Testis (tissue), 5 donors: ENCODE data around the gene ZNF667. TPM values are rescaled to one million over a fixed set of nuclear protein-coding genes. Genes with fewer than 3 reads are reported as not detected.

Experiments
- DNase-seq: peaks from one replicate; pipeline ENCODE4 v3.0.0-alpha.2; 2019
- H3K27ac ChIP-seq, 2 donors: fragments of 200-600 bp; sonication (generic); one replicate each; pipeline ENCODE4 v1.5.1; 2019
- H3K27me3 ChIP-seq: fragments of 200-600 bp; sonication (generic); one replicate; pipeline ENCODE4 v1.5.1; 2019
- H3K36me3 ChIP-seq: fragments of 200-600 bp; sonication (generic); one replicate; pipeline ENCODE4 v1.5.1; 2017; ENCODE audit warnings: low read depth; ENCODE audit errors: missing control alignments
- H3K4me1 ChIP-seq: fragments of 200-600 bp; sonication (generic); one replicate; pipeline ENCODE4 v1.5.1; 2019
- H3K4me3 ChIP-seq, 2 donors: fragments of 200-600 bp; sonication (generic); one replicate each; pipeline ENCODE4 v1.5.1; 2017 to 2019
- H3K9me3 ChIP-seq: fragments of 200-600 bp; sonication (generic); one replicate; pipeline ENCODE4 v1.5.1; 2017
- POLR2A ChIP-seq: fragments of 450-650 bp; IDR thresholded peaks from one replicate; pipeline ENCODE4 v1.6.1; 2017; ENCODE audit warnings: antibody characterized with exemption, mild to moderate bottlenecking, moderate library complexity
- WGBS, 2 donors: methylation state at CpG; one replicate each; pipeline ENCODE4 v1.1.5; 2018; 5-methylcytosine and 5-hydroxymethylcytosine counted together
- intact Hi-C: fragments of 100-400 bp; cut with DNase I; formaldehyde crosslinking; loops from one replicate; pipeline ENCODE4 v1.15.1; 2023; ENCODE audit warnings: low total_unique reads
- long read RNA-seq, 2 donors: transcript quantifications; one replicate each; lab custom pipeline, GENCODE V29; 2026
- polyA plus RNA-seq: library from polyadenylated mRNA; stranded (reverse); fragments of 350-450 nt; fragmentation: Illumina TruSeq; extraction: RNeasy Lipid Tissue Mini Kit (QIAGEN cat#74804); gene quantifications from one replicate; pipeline ENCODE4 v1.2.3, GENCODE V29; 2014; ENCODE audit warnings: low read depth, low replicate concordance; ENCODE audit not compliant: insufficient read depth
- total RNA-seq, 2 donors: library from RNA; depleted of rRNA; stranded (reverse); fragments of >200 nt; gene quantifications; one replicate each; pipeline ENCODE4 v1.2.3, GENCODE V29; 2016
- TF ChIP-seq, protein P1 (sequence below), 3 experiments: fragments of 450-650 bp in 2 of 3; fragments of 200-600 bp in 1 of 3; sonication (generic) in 1 of 3; IDR thresholded peaks; one replicate each; pipeline ENCODE4 v1.5.1; 2016 to 2019; ENCODE audit warnings: antibody characterized with exemption in 3 of 3, mild to moderate bottlenecking in 2 of 3, moderate library complexity in 1 of 3

ZNF667 gene
- total RNA-seq (10 to 100 TPM; 12.1 to 16.5 TPM), polyA plus RNA-seq (7.6 TPM)
- long read RNA-seq, donor 1, full-length matches to known transcripts = 2 of 34 reads
- long read RNA-seq, donor 1, partial matches to known transcripts = 32 of 34 reads
- long read RNA-seq, donor 1, other reads (novel, unspliced or antisense) = 0 of 34 reads
- long read RNA-seq, donor 2, partial matches to known transcripts = 0 of 2 reads
- long read RNA-seq, donor 2, other reads (novel, unspliced or antisense) = 0 of 2 reads

DNA sequence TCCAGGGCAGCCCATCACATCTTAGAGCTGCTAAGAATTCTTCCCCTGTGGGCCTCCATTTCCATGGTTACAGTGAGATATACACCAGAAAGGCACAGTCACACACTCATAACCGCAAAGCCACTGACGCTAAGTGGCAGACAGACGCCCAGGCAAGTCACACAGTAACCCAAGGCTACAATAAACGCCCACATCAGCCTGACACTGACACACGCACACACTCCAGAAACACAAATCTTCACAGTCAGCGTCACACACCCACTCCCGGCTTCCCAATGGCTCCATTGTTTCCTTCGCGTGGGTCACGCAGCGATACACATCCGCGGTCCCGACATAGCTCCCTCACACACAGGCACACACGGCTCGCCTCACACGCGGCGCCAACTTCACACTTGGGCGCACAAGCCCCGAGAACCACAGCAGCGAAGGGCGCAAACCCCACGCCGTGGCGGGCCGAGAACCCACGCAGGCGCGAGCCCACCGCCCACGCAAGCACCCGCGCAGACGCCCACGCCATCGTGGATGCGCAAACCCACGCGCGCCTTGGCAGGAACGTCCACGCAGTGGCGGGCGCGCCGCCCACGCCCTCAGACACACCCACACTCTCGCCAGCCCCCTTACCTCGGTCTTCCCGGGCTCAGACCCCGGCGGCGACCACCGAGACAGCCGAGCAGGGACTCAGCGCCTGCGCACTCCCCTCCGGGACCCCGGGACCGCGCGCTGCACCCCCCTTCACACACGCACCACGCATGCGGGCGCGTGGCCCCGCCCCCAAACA, at the start of gene ZNF667:
Gene ZNF667, minus strand, starts transcription at position 695 of the 778 bp plus-strand sequence. CDS start 14,975 bp downstream, outside the sequence.
- peak; percentile 34 for DNase-seq
- Histone ChIP-seq H3K9me3 (no peaks in the 10 kb centered on the region), H3K27me3 (no peaks in the 10 kb centered on the region), H3K36me3 (no peaks in the 10 kb centered on the region), H3K27ac (peak within 1 kb of the TSS; percentile 69 to 91), H3K4me1 (peaks cover 20% of the 10 kb centered on the region), H3K4me3 (peak within 1 kb of the TSS; percentile 67 to 89)
- WGBS, 2 donors = 2 to 4% methylated on average over 26 to 55 of the region's 69 CpGs
- intact Hi-C loops = no loop called here
- TF ChIP-seq, protein P1, sequence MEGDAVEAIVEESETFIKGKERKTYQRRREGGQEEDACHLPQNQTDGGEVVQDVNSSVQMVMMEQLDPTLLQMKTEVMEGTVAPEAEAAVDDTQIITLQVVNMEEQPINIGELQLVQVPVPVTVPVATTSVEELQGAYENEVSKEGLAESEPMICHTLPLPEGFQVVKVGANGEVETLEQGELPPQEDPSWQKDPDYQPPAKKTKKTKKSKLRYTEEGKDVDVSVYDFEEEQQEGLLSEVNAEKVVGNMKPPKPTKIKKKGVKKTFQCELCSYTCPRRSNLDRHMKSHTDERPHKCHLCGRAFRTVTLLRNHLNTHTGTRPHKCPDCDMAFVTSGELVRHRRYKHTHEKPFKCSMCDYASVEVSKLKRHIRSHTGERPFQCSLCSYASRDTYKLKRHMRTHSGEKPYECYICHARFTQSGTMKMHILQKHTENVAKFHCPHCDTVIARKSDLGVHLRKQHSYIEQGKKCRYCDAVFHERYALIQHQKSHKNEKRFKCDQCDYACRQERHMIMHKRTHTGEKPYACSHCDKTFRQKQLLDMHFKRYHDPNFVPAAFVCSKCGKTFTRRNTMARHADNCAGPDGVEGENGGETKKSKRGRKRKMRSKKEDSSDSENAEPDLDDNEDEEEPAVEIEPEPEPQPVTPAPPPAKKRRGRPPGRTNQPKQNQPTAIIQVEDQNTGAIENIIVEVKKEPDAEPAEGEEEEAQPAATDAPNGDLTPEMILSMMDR (IDR thresholded peaks at IDR 0.05) = no peak
- TF ChIP-seq POLR2A = no peak

DNA sequence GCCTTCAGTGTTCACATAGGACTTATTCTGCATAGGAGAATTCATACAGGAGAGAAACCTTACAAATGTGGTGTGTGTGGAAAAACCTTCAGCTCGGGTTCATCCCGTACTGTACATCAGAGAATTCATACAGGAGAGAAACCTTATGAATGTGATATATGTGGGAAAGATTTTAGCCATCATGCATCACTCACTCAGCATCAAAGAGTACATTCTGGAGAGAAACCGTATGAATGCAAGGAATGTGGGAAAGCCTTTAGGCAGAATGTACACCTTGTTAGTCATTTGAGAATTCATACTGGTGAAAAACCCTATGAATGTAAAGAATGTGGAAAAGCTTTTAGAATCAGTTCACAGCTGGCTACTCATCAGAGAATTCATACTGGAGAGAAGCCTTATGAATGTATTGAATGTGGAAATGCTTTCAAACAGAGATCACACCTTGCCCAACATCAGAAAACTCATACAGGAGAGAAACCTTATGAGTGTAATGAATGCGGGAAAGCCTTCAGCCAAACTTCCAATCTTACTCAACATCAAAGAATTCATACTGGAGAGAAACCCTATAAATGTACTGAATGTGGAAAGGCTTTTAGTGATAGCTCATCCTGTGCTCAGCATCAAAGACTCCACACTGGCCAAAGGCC, 48.2 kb upstream of the ZNF667 start:
- H3K36me3 ChIP-seq = no peaks in the 10 kb centered on the region
- H3K27ac ChIP-seq = no peak overlapping the region
- WGBS, 2 donors = 81 to 86% methylated on average over 4 of the region's 4 CpGs
- DNase-seq = no peak
- intact Hi-C loops = no loop called here
- no peaks in the 10 kb centered on the region for H3K4me1 ChIP-seq
- no peak overlapping the region for H3K4me3 ChIP-seq
- H3K27me3 ChIP-seq = no peaks in the 10 kb centered on the region
- H3K9me3 ChIP-seq = peaks cover 3% of the 10 kb centered on the region
- TF ChIP-seq, protein P1 (IDR thresholded peaks at IDR 0.05) = no peak
- TF ChIP-seq POLR2A = no peak

DNA sequence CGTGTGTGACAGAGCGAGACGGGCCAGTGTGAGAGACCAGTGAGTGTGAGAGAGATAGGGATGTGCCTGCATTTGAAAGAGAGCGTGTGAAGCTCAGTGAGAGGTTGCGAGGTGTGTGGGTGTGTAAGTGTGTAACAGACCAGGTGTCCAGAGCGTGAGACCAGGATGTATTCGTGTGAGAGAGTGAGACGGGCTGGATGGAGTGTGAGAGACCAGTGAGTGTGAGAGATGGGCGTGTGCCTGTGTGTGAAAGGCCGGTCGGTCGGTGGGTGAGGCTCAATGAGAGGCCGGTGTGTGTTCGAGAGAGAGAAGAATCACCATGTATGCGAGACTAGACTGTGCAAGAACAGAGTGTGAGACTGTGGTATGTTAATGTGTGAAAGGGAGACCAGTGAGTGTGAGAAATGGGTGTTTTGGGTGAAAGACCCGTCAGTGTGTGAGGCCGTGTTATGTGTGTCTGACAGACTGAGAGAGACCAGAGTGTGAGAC, 31.2 kb upstream of the ZNF667 start:
- H3K36me3 ChIP-seq = no peaks in the 10 kb centered on the region
- intact Hi-C loops = no loop called here

DNA sequence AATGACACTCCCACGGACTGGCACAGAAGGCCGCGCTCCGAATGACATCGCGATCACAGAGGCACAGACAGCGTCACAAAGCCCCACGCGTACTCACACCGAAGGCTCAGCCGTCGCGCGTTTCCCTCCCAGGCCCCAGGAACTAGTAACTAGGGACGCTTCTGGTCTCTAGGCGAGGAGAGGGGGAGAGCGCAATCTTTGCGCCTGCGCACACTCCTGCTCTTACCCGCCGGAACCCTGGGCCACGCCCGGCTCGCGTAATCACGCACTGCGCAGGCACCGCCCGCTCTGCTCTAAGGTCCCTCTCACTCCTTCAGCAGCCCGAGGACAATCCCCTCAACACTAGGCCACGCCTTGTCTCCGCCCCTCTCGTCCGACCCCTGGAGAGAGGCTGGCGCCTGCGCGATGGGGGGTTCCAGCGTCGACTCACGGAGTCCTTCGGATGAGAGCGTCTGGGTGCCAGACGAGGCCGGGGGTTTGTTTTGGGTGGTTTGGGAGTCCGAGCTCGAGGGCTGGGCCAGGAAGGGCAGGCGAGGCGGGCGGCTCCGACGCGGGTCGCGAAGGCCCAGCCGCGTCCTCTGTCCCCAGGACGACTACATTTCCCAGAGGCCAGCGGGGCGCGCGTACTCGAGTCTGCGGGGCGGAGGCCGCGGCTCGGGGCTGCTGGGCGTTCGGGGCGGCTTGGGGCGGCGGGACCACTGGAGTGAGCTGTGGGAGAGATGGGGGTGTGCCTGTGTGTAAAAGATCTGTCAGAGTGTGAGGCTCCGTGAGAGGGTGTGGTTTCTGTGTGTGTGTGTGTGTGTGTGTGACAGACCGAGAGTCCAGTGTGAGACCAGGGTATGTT, 30.5 kb upstream of the ZNF667 start, which contains the start of gene ZNF471:
Gene ZNF471, plus strand, starts transcription at position 410 of the 844 bp plus-strand sequence. CDS start 3,717 bp downstream, outside the sequence.
- WGBS, 2 donors = 1 to 5% methylated on average over 7 to 61 of the region's 74 CpGs
- TF ChIP-seq, protein P1 (IDR thresholded peaks at IDR 0.05) = no peak
- no peak for TF ChIP-seq POLR2A
- intact Hi-C loops = no loop called here

More for the DNA sequence above, 31.2 kb upstream of the ZNF667 start:
- no peak for TF ChIP-seq POLR2A
- TF ChIP-seq, protein P1 (IDR thresholded peaks at IDR 0.05) = no peak
- H3K27me3 ChIP-seq = no peaks in the 10 kb centered on the region
- H3K27ac ChIP-seq = peak overlapping the region; percentile 97 to 98
- H3K4me1 ChIP-seq = peaks cover 6% of the 10 kb centered on the region
- no peaks in the 10 kb centered on the region for H3K9me3 ChIP-seq
- 7% methylated on average over 17 of the region's 17 CpGs for WGBS, 2 donors
- no peak for DNase-seq
- peak overlapping the region; percentile 82 to 86 for H3K4me3 ChIP-seq

More for the DNA sequence above, 30.5 kb upstream of the ZNF667 start, which contains the start of gene ZNF471:
- peak within 1 kb of the TSS; percentile 82 to 86 for H3K4me3 ChIP-seq
- DNase-seq = peak; percentile 99
- H3K9me3 ChIP-seq = no peaks in the 10 kb centered on the region
- peaks cover 6% of the 10 kb centered on the region for H3K4me1 ChIP-seq
- H3K27me3 ChIP-seq = no peaks in the 10 kb centered on the region
- no peaks in the 10 kb centered on the region for H3K36me3 ChIP-seq
- peak within 1 kb of the TSS; percentile 97 to 98 for H3K27ac ChIP-seq
